Ishikawa (cell line): ENCODE data around the gene TRIM56.

Experiments used
- CEBPB ChIP-seq: IDR thresholded peaks from 2 replicates; pipeline ENCODE4 v1.6.1; 2012
- EGR1 ChIP-seq: IDR thresholded peaks from 2 replicates; pipeline ENCODE4 v1.6.1; 2012
- EP300 ChIP-seq: IDR thresholded peaks from 2 replicates; pipeline ENCODE4 v1.6.1; 2012; ENCODE audit warnings: borderline replicate concordance
- FOXM1 ChIP-seq: IDR thresholded peaks from 2 replicates; pipeline ENCODE4 v1.6.1; 2012; ENCODE audit warnings: low read depth, borderline replicate concordance
- MAX ChIP-seq: IDR thresholded peaks from 2 replicates; pipeline ENCODE4 v1.6.1; 2012
- NFIC ChIP-seq: IDR thresholded peaks from 2 replicates; pipeline ENCODE4 v1.6.1; 2012
- RAD21 ChIP-seq: IDR thresholded peaks from 2 replicates; pipeline ENCODE4 v1.6.1; 2012; ENCODE audit warnings: low read depth
- REST ChIP-seq: IDR thresholded peaks from 2 replicates; pipeline ENCODE4 v1.6.1; 2012; ENCODE audit warnings: low read depth, mild to moderate bottlenecking
- TAF1 ChIP-seq: IDR thresholded peaks from 2 replicates; pipeline ENCODE4 v1.6.1; 2012; ENCODE audit warnings: low read depth, mild to moderate bottlenecking
- TCF12 ChIP-seq: IDR thresholded peaks from 2 replicates; pipeline ENCODE4 v1.6.1; 2012; ENCODE audit warnings: low read depth
- TEAD4 ChIP-seq: IDR thresholded peaks from 2 replicates; pipeline ENCODE4 v1.6.1; 2012
- YY1 ChIP-seq: IDR thresholded peaks from 2 replicates; pipeline ENCODE4 v1.6.1; 2012; ENCODE audit warnings: low read depth
- ZBTB7A ChIP-seq: IDR thresholded peaks from 2 replicates; pipeline ENCODE4 v1.6.1; 2012; ENCODE audit warnings: low read depth

- TF ChIP-seq YY1 (no peak), MAX (no peak), CEBPB (no peak), REST (no peak), FOXM1 (no peak), TAF1 (no peak), EP300 (no peak), NFIC (no peak), TCF12 (no peak), RAD21 (no peak), EGR1 (no peak), ZBTB7A (no peak), TEAD4 (no peak)
These were observed 29.9 kb downstream of the TRIM56 start for GRCh38 chr7:101115215-101115614.
